HCT116 (cell line): ENCODE measurements around the gene THADA. TPM values are rescaled to one million over a fixed set of nuclear protein-coding genes. Genes with fewer than 3 reads are reported as not detected.

Source experiments
- ATAC-seq: fragments of 200-7000 bp; cut with Tn5 transposase; 2 replicates; pipeline ENCODE4 v1.9.1; 2020; ENCODE audit warnings: mild to moderate bottlenecking, moderate library complexity
- BruUV-seq: library from RNA; stranded (reverse); fragments of 400-500 nt; replicated peaks from 2 replicates; lab custom pipeline; 2021; lab: Mats Ljungman, UMichigan
- CTCF ChIA-PET: fragments of 300-600 bp; sonication (Branson Sonifier 250); formaldehyde crosslinking; loops from one replicate; lab custom pipeline; 2021; ENCODE audit warnings: antibody characterized with exemption; lab: Charles Lee
- POLR2A ChIA-PET: fragments of 300-600, 350-600 bp; sonication (Branson Sonifier 250); formaldehyde crosslinking; loops from one replicate; lab custom pipeline; 2021; ENCODE audit warnings: antibody characterized with exemption; lab: Charles Lee
- RAD21 ChIA-PET, 2 experiments: fragments of 300-600 bp; sonication (Branson Sonifier 250); formaldehyde crosslinking; loops; one replicate each; lab custom pipeline; 2023; ENCODE audit warnings: low total read pairs in 2 of 2; ENCODE audit not compliant: uncharacterized antibody in 2 of 2, unreplicated experiment in 2 of 2, low non-redundant PET in 1 of 2; lab: Charles Lee
- DNase-seq: peaks from one replicate; pipeline ENCODE4 v3.0.0-alpha.2; 2010; ENCODE audit warnings: low read depth, low spot score
- H2AFZ ChIP-seq: fragments of 200-600 bp; shearing (Covaris generic), sonication (generic); 2 replicates; pipeline ENCODE4 v1.6.1; 2017; ENCODE audit warnings: low read depth, mixed run types, mixed read lengths, antibody characterized with exemption, low read length; ENCODE audit not compliant: poor library complexity, severe bottlenecking
- H3K27ac ChIP-seq: 2 replicates; pipeline ENCODE4 v1.5.1; 2012; ENCODE audit warnings: low read depth, low read length
- H3K27me3 ChIP-seq: fragments of 200-600 bp; sonication (generic); 2 replicates; pipeline ENCODE4 v1.6.1; 2016; ENCODE audit warnings: mixed run types, low read length, mixed read lengths; ENCODE audit not compliant: insufficient read depth
- H3K36me3 ChIP-seq, 2 experiments: fragments of 200-500 bp in 1 of 2; fragments of 200-600 bp in 1 of 2; sonication (Bioruptor generic) in 1 of 2; sonication (generic) in 1 of 2; 2 replicates each; pipeline versions ENCODE4 v1.5.1 to v1.6.1; 2014 to 2016; ENCODE audit warnings: low read length in 2 of 2, inconsistent platforms in 1 of 2, mixed read lengths in 1 of 2, mixed run types in 1 of 2; ENCODE audit not compliant: insufficient read depth in 2 of 2, control insufficient read depth in 1 of 2
- H3K4me1 ChIP-seq, 2 experiments: fragments of 200-600 bp in 1 of 2; sonication (generic) in 1 of 2; 2 replicates each; pipeline versions ENCODE4 v1.5.1 to v1.6.1; 2012 to 2017; ENCODE audit warnings: low read length in 2 of 2, inconsistent platforms in 1 of 2, mild to moderate bottlenecking in 1 of 2, mixed read lengths in 1 of 2, mixed run types in 1 of 2, moderate library complexity in 1 of 2; ENCODE audit not compliant: insufficient read depth in 2 of 2, control insufficient read depth in 1 of 2
- H3K4me2 ChIP-seq: fragments of 200-600 bp; sonication (generic); 2 replicates; pipeline ENCODE4 v1.6.1; 2017; ENCODE audit warnings: mixed run types, low read length, mixed read lengths
- H3K4me3 ChIP-seq, 2 experiments: fragments of 200-600 bp in 1 of 2; sonication (generic) in 1 of 2; replicated peaks in 1 of 2; 2 replicates each; pipeline ENCODE4 v1.5.1; 2011 to 2016; ENCODE audit warnings: low read length in 2 of 2, control low read depth in 1 of 2, low read depth in 1 of 2, mild to moderate bottlenecking in 1 of 2, mixed read lengths in 1 of 2, mixed run types in 1 of 2
- H3K79me2 ChIP-seq: fragments of 200-600 bp; sonication (generic); 2 replicates; pipeline ENCODE4 v1.6.1; 2017; ENCODE audit warnings: mild to moderate bottlenecking, mixed run types, low read length, moderate library complexity, mixed read lengths; ENCODE audit not compliant: insufficient read depth
- H3K9ac ChIP-seq: fragments of 200-600 bp; sonication (generic); 2 replicates; pipeline ENCODE4 v1.6.1; 2016; ENCODE audit warnings: low read length, mixed read lengths
- H3K9me2 ChIP-seq: fragments of 200-600 bp; sonication (generic), shearing (Covaris generic); 2 replicates; pipeline ENCODE4 v1.6.1; 2017; ENCODE audit warnings: mixed run types, mild to moderate bottlenecking, moderate library complexity; ENCODE audit not compliant: insufficient read depth
- H3K9me3 ChIP-seq, 2 experiments: fragments of 200-500 bp in 1 of 2; fragments of 200-600 bp in 1 of 2; sonication (Bioruptor generic) in 1 of 2; sonication (generic) in 1 of 2; 2 replicates each; pipeline ENCODE4 v1.6.1; 2014 to 2017; ENCODE audit warnings: low read length in 2 of 2, mixed read lengths in 2 of 2, inconsistent platforms in 1 of 2, low read depth in 1 of 2, mild to moderate bottlenecking in 1 of 2, mixed run types in 1 of 2, moderate library complexity in 1 of 2; ENCODE audit not compliant: control insufficient read depth in 1 of 2, insufficient read depth in 1 of 2
- H4K20me1 ChIP-seq: fragments of 200-600 bp; sonication (generic), shearing (Covaris generic); 2 replicates; pipeline ENCODE4 v1.6.1; 2017; ENCODE audit warnings: mixed run types, mild to moderate bottlenecking, moderate library complexity; ENCODE audit not compliant: insufficient read depth
- ATF3 ChIP-seq: IDR thresholded peaks from 2 replicates; pipeline ENCODE4 v1.6.1; 2012
- CBX3 ChIP-seq: IDR thresholded peaks from 2 replicates; pipeline ENCODE4 v1.6.1; 2012; ENCODE audit warnings: low read depth
- EGR1 ChIP-seq: IDR thresholded peaks from 2 replicates; pipeline ENCODE4 v1.6.1; 2012; ENCODE audit warnings: low read depth
- EZH2 ChIP-seq: fragments of 200-600 bp; sonication (generic); IDR thresholded peaks from 2 replicates; pipeline ENCODE4 v1.6.1; 2017; ENCODE audit warnings: antibody characterized with exemption, mixed run types
- EZH2phosphoT487 ChIP-seq: fragments of 200-600 bp; IDR thresholded peaks from 2 replicates; pipeline ENCODE4 v1.6.1; 2018; ENCODE audit warnings: antibody characterized with exemption, borderline replicate concordance
- FOSL1 ChIP-seq: IDR thresholded peaks from 2 replicates; pipeline ENCODE4 v1.6.1; 2012; ENCODE audit warnings: low read depth
- JUND ChIP-seq: IDR thresholded peaks from 2 replicates; pipeline ENCODE4 v1.6.1; 2012
- MAX ChIP-seq: IDR thresholded peaks from 2 replicates; pipeline ENCODE4 v1.6.1; 2012
- POLR2AphosphoS5 ChIP-seq: IDR thresholded peaks from 2 replicates; pipeline ENCODE4 v1.6.1; 2011; ENCODE audit warnings: mild to moderate bottlenecking, low read depth, low read length, moderate library complexity
- RAD21 ChIP-seq: IDR thresholded peaks from 2 replicates; pipeline ENCODE4 v1.6.1; 2012; ENCODE audit warnings: low read depth, mild to moderate bottlenecking
- REST ChIP-seq: IDR thresholded peaks from 2 replicates; pipeline ENCODE4 v1.6.1; 2012; ENCODE audit warnings: low read depth
- SIN3A ChIP-seq: IDR thresholded peaks from 2 replicates; pipeline ENCODE4 v1.6.1; 2012; ENCODE audit warnings: low read depth
- SP1 ChIP-seq: IDR thresholded peaks from 2 replicates; pipeline ENCODE4 v1.6.1; 2012; ENCODE audit warnings: low read depth
- YY1 ChIP-seq: IDR thresholded peaks from 2 replicates; pipeline ENCODE4 v1.6.1; 2011; ENCODE audit warnings: low read length, low read depth, moderate library complexity, mild to moderate bottlenecking; ENCODE audit not compliant: insufficient replicate concordance; ENCODE audit errors: extremely low read depth
- ZBTB33 ChIP-seq: IDR thresholded peaks from 2 replicates; pipeline ENCODE4 v1.6.1; 2011; ENCODE audit warnings: mild to moderate bottlenecking, low read length, moderate library complexity; ENCODE audit not compliant: insufficient replicate concordance; ENCODE audit errors: extremely low read depth
- ZFX ChIP-seq: fragments of 450-650 bp; IDR thresholded peaks from 2 replicates; pipeline ENCODE4 v1.6.1; 2017
- intact Hi-C: fragments of 100-400 bp; cut with micrococcal nuclease; formaldehyde crosslinking; loops from 2 replicates; pipeline ENCODE4 v1.10.0; 2022
- total RNA-seq: library from RNA; stranded (reverse); gene quantifications from one replicate; pipeline ENCODE4 v1.2.1, GENCODE V29; 2021; ENCODE audit not compliant: unreplicated experiment
- TF ChIP-seq, protein P1 (sequence below), 3 experiments: fragments of 200-600 bp in 1 of 3; sonication (generic) in 1 of 3; IDR thresholded peaks in 2 of 3; conservative IDR thresholded peaks in 1 of 3; 2 replicates each; pipeline ENCODE4 v1.5.1; 2012 to 2017; ENCODE audit warnings: low read depth in 2 of 3, low read length in 2 of 3, antibody characterized with exemption in 1 of 3, borderline replicate concordance in 1 of 3, control low read depth in 1 of 3, mild to moderate bottlenecking in 1 of 3, mixed read lengths in 1 of 3, mixed run types in 1 of 3, moderate library complexity in 1 of 3; ENCODE audit not compliant: insufficient read depth in 1 of 3

The THADA gene
- total RNA-seq, 1 experiment from 2014 or later = 30.7 TPM

- no peak overlapping the region for H3K4me3 ChIP-seq
- no peak overlapping the region for H3K27ac ChIP-seq
- H3K79me2 ChIP-seq = no peaks in the 10 kb centered on the region
- no peaks in the 10 kb centered on the region for H3K9me2 ChIP-seq
- H3K4me1 ChIP-seq = no peaks in the 10 kb centered on the region; a peak in 1 of 4 replicates
- no TSS peak for BruUV-seq
- ChIA-PET CTCF (no interaction called here), RAD21 (no interaction called here), POLR2A (no interaction called here)
- H3K4me2 ChIP-seq = no peak overlapping the region
- H3K9ac ChIP-seq = no peak overlapping the region
- H2AFZ ChIP-seq = no peak overlapping the region
- H3K36me3 ChIP-seq = no peaks in the 10 kb centered on the region
- no peak for DNase-seq
- H4K20me1 ChIP-seq = no peaks in the 10 kb centered on the region
- H3K27me3 ChIP-seq = no peaks in the 10 kb centered on the region
- intact Hi-C loops = no loop called here
- H3K9me3 ChIP-seq = no peaks in the 10 kb centered on the region
- ATAC-seq = no peak
- TF ChIP-seq EZH2phosphoT487 (no peak), ZBTB33 (no peak), CBX3 (no peak), SP1 (no peak), FOSL1 (no peak), EZH2 (no peak), YY1 (no peak), ATF3 (no peak), MAX (no peak), RAD21 (no peak), ZFX (no peak), SIN3A (no peak), EGR1 (no peak), JUND (no peak), REST (no peak), POLR2AphosphoS5 (no peak)
- TF ChIP-seq, protein P1, sequence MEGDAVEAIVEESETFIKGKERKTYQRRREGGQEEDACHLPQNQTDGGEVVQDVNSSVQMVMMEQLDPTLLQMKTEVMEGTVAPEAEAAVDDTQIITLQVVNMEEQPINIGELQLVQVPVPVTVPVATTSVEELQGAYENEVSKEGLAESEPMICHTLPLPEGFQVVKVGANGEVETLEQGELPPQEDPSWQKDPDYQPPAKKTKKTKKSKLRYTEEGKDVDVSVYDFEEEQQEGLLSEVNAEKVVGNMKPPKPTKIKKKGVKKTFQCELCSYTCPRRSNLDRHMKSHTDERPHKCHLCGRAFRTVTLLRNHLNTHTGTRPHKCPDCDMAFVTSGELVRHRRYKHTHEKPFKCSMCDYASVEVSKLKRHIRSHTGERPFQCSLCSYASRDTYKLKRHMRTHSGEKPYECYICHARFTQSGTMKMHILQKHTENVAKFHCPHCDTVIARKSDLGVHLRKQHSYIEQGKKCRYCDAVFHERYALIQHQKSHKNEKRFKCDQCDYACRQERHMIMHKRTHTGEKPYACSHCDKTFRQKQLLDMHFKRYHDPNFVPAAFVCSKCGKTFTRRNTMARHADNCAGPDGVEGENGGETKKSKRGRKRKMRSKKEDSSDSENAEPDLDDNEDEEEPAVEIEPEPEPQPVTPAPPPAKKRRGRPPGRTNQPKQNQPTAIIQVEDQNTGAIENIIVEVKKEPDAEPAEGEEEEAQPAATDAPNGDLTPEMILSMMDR (IDR thresholded peaks at IDR 0.05 in 2 of 3, conservative IDR thresholded peaks at IDR 0.05 in 1 of 3; ENCODE audit: borderline replicate concordance in 1 of 3, insufficient read depth in 1 of 3, low read depth in 2 of 3, low read length in 2 of 3) = no peak
Measured at GRCh38 chr2:43262239-43262638, 333.6 kb downstream of the THADA start.
